WTC11 (cell line): ENCODE measurements around the gene SARM1. TPM values are rescaled to one million over a fixed set of nuclear protein-coding genes. Genes with fewer than 3 reads are reported as not detected.

Source experiments
- ATAC-seq: fragments of 200-7000 bp; cut with Tn5 transposase; 2 replicates; pipeline ENCODE4 v1.10.0; 2021; ENCODE audit warnings: mild to moderate bottlenecking, moderate library complexity
- CTCF ChIA-PET: fragments of 300-600 bp; sonication (Branson Sonifier 250); formaldehyde crosslinking; loops from one replicate; lab custom pipeline; 2021; ENCODE audit warnings: antibody characterized with exemption; lab: Charles Lee
- POLR2A ChIA-PET: fragments of 350-600 bp; sonication (Branson Sonifier 250); formaldehyde crosslinking; loops from one replicate; lab custom pipeline; 2021; ENCODE audit warnings: antibody characterized with exemption; lab: Charles Lee
- DNase-seq: peaks from one replicate; pipeline ENCODE4 v3.0.0; 2021; ENCODE audit warnings: low spot score
- H3K27ac Mint-ChIP-seq: 2 replicates; pipeline ENCODE4 v1.8.0; 2021; ENCODE audit warnings: mixed read lengths
- H3K27me3 Mint-ChIP-seq: 2 replicates; pipeline ENCODE4 v1.8.0; 2021; ENCODE audit warnings: low read depth, mild to moderate bottlenecking, moderate library complexity, mixed read lengths
- H3K36me3 Mint-ChIP-seq: 2 replicates; pipeline ENCODE4 v1.8.0; 2021; ENCODE audit warnings: mixed read lengths
- H3K4me1 Mint-ChIP-seq: 2 replicates; pipeline ENCODE4 v1.8.0; 2022; ENCODE audit warnings: mixed read lengths
- H3K4me3 Mint-ChIP-seq: 2 replicates; pipeline ENCODE4 v1.8.0; 2021; ENCODE audit warnings: mild to moderate bottlenecking, moderate library complexity, mixed read lengths
- H3K9me3 Mint-ChIP-seq: 2 replicates; pipeline ENCODE4 v1.8.0; 2021; ENCODE audit warnings: mixed read lengths
- ATF2 ChIP-seq: sonication (generic); formaldehyde crosslinking; IDR thresholded peaks from 2 replicates; pipeline ENCODE4 v1.8.1; 2022; ENCODE audit warnings: low read depth, missing genetic modification reagents, borderline replicate concordance
- CREM ChIP-seq: sonication (generic); formaldehyde crosslinking; IDR thresholded peaks from 2 replicates; pipeline ENCODE4 v1.8.1; 2022; ENCODE audit warnings: mild to moderate bottlenecking, missing genetic modification reagents, moderate library complexity
- E2F1 ChIP-seq: sonication (generic); formaldehyde crosslinking; IDR thresholded peaks from 2 replicates; pipeline ENCODE4 v1.8.0; 2022; ENCODE audit warnings: mild to moderate bottlenecking, missing genetic modification reagents
- ETV6 ChIP-seq: sonication (generic); formaldehyde crosslinking; IDR thresholded peaks from 2 replicates; pipeline ENCODE4 v1.8.1; 2022; ENCODE audit warnings: mild to moderate bottlenecking, missing genetic modification reagents
- GABPB1 ChIP-seq: sonication (generic); formaldehyde crosslinking; IDR thresholded peaks from 2 replicates; pipeline ENCODE4 v1.8.1; 2023; ENCODE audit warnings: mild to moderate bottlenecking, missing genetic modification reagents
- GRHL2 ChIP-seq: fragments of 250-450 bp; sonication (Bioruptor Pico); IDR thresholded peaks from 2 replicates; pipeline ENCODE4 v1.8.0; 2022; ENCODE audit warnings: mild to moderate bottlenecking, moderate library complexity; ENCODE audit not compliant: insufficient replicate concordance, severe bottlenecking
- HMGA2 ChIP-seq: fragments of 250-450 bp; sonication (Bioruptor Pico); IDR thresholded peaks from 2 replicates; pipeline ENCODE4 v1.4.0; 2021; ENCODE audit warnings: mild to moderate bottlenecking, moderate library complexity
- MXD4 ChIP-seq: fragments of 250-450 bp; sonication (Bioruptor Pico); IDR thresholded peaks from 2 replicates; pipeline ENCODE4 v1.8.0; 2021; ENCODE audit warnings: mild to moderate bottlenecking, moderate library complexity, borderline replicate concordance
- OVOL2 ChIP-seq: fragments of 250-450 bp; sonication (Bioruptor Pico); IDR thresholded peaks from 2 replicates; pipeline ENCODE4 v1.9.0; 2021; ENCODE audit warnings: mild to moderate bottlenecking, borderline replicate concordance
- ZBTB43 ChIP-seq: sonication (generic); formaldehyde crosslinking; IDR thresholded peaks from 2 replicates; pipeline ENCODE4 v1.8.1; 2023; ENCODE audit warnings: mild to moderate bottlenecking, missing genetic modification reagents
- ZNF219 ChIP-seq: sonication (generic); formaldehyde crosslinking; IDR thresholded peaks from 2 replicates; pipeline ENCODE4 v1.8.0; 2023; ENCODE audit warnings: missing genetic modification reagents, mild to moderate bottlenecking, borderline replicate concordance
- ZNF317 ChIP-seq: sonication (generic); formaldehyde crosslinking; IDR thresholded peaks from 2 replicates; pipeline ENCODE4 v1.8.1; 2023; ENCODE audit warnings: low read depth, mild to moderate bottlenecking, moderate library complexity, missing genetic modification reagents, borderline replicate concordance
- ZNF396 ChIP-seq: fragments of 250-450 bp; sonication (Bioruptor Pico); IDR thresholded peaks from 2 replicates; pipeline ENCODE4 v1.8.0; 2021; ENCODE audit warnings: mild to moderate bottlenecking, moderate library complexity, borderline replicate concordance
- ZSCAN18 ChIP-seq: fragments of 250-450 bp; sonication (Bioruptor Pico); IDR thresholded peaks from 2 replicates; pipeline ENCODE4 v2.1.2; 2022; ENCODE audit warnings: mild to moderate bottlenecking, moderate library complexity
- total RNA-seq: library from RNA; stranded (reverse); gene quantifications from 3 replicates; pipeline ENCODE4 v1.2.3, GENCODE V29; 2021
- TF ChIP-seq, protein P1 (sequence below): sonication (generic); formaldehyde crosslinking; IDR thresholded peaks from 2 replicates; pipeline ENCODE4 v1.8.1; 2022; ENCODE audit warnings: mild to moderate bottlenecking, moderate library complexity, missing genetic modification reagents
- TF ChIP-seq, protein P2 (sequence below): sonication (generic); formaldehyde crosslinking; IDR thresholded peaks from 2 replicates; pipeline ENCODE4 v1.8.0; 2022; ENCODE audit warnings: missing genetic modification reagents
- TF ChIP-seq, protein P3 (sequence below): sonication (generic); formaldehyde crosslinking; IDR thresholded peaks from 2 replicates; pipeline ENCODE4 v1.8.0; 2023; ENCODE audit warnings: mild to moderate bottlenecking, missing genetic modification reagents

The SARM1 gene
- total RNA-seq, 1 experiment from 2014 or later, result 3.8 TPM

DNA sequence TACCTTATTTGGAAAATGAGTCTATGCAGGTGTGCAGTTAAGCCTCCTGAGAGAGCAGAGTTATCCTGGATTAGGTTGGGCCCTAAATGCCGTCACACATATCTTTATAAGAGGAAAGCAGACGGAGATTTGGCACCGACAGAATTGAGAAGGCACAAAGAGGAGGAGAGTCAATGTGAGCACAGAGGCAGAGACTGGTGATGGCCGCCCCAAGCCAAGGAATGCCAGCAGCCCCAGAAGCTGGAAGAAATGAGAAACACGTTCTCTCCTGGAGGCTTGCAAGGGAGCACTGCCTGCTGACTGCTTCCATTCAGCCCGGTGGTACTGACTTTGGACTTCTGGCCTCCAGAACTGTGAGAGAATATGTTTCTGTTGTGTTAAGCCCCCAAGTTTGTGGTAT, 31.4 kb downstream of the SARM1 start:
- DNase-seq (no peak), ATAC-seq (no peak)
- ChIA-PET CTCF (interaction anchor here (1.3 to 1.6 kb wide), 2 partner anchors 14 to 33 kb away, joined by 4 to 7 read pairs; partner anchors contain the start of gene VTN), POLR2A (interaction anchor here (1.0 kb wide), 1 partner anchor 14 kb away, joined by 5 read pairs; no protein-coding TSS in a partner anchor)
- H3K27ac Mint-ChIP-seq, result no peak overlapping the region
- TF ChIP-seq, protein P1, sequence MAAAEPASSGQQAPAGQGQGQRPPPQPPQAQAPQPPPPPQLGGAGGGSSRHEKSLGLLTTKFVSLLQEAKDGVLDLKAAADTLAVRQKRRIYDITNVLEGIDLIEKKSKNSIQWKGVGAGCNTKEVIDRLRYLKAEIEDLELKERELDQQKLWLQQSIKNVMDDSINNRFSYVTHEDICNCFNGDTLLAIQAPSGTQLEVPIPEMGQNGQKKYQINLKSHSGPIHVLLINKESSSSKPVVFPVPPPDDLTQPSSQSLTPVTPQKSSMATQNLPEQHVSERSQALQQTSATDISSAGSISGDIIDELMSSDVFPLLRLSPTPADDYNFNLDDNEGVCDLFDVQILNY (CRISPR knock-in tag), result no peak
- TF ChIP-seq ZNF219, result peak; percentile 10; the same call in 1 of the 2 replicates
- H3K4me1 Mint-ChIP-seq, result peaks cover 60% of the 10 kb centered on the region
- peaks cover 36% of the 10 kb centered on the region for H3K27me3 Mint-ChIP-seq
- H3K9me3 Mint-ChIP-seq, result no peaks in the 10 kb centered on the region
- 0 out of 2 replicates have a peak, but pooled peaks cover 3% of the 10 kb centered on the region for H3K36me3 Mint-ChIP-seq
- no peak overlapping the region for H3K4me3 Mint-ChIP-seq

- H3K4me3 Mint-ChIP-seq, result no peak overlapping the region
- H3K4me1 Mint-ChIP-seq, result peaks cover 72% of the 10 kb centered on the region
- CTCF ChIA-PET, result interaction anchor here (2.5 kb wide), 2 partner anchors 13 to 24 kb away, joined by 14 to 32 read pairs; no protein-coding TSS in a partner anchor
- POLR2A ChIA-PET, result no interaction called here
- DNase-seq (no peak), ATAC-seq (no peak)
- H3K36me3 Mint-ChIP-seq, result no peaks in the 10 kb centered on the region
- H3K9me3 Mint-ChIP-seq, result no peaks in the 10 kb centered on the region
- no peak overlapping the region for H3K27ac Mint-ChIP-seq
- H3K27me3 Mint-ChIP-seq, result peaks cover 36% of the 10 kb centered on the region
- no peak for TF ChIP-seq GRHL2 (CRISPR knock-in tag)
- no peak for TF ChIP-seq OVOL2
- TF ChIP-seq ZNF396, result no peak
- no peak for TF ChIP-seq HMGA2 (CRISPR knock-in tag)
- TF ChIP-seq GABPB1 (CRISPR knock-in tag), result no peak
- no peak for TF ChIP-seq ZSCAN18 (CRISPR knock-in tag)
- TF ChIP-seq, protein P2, sequence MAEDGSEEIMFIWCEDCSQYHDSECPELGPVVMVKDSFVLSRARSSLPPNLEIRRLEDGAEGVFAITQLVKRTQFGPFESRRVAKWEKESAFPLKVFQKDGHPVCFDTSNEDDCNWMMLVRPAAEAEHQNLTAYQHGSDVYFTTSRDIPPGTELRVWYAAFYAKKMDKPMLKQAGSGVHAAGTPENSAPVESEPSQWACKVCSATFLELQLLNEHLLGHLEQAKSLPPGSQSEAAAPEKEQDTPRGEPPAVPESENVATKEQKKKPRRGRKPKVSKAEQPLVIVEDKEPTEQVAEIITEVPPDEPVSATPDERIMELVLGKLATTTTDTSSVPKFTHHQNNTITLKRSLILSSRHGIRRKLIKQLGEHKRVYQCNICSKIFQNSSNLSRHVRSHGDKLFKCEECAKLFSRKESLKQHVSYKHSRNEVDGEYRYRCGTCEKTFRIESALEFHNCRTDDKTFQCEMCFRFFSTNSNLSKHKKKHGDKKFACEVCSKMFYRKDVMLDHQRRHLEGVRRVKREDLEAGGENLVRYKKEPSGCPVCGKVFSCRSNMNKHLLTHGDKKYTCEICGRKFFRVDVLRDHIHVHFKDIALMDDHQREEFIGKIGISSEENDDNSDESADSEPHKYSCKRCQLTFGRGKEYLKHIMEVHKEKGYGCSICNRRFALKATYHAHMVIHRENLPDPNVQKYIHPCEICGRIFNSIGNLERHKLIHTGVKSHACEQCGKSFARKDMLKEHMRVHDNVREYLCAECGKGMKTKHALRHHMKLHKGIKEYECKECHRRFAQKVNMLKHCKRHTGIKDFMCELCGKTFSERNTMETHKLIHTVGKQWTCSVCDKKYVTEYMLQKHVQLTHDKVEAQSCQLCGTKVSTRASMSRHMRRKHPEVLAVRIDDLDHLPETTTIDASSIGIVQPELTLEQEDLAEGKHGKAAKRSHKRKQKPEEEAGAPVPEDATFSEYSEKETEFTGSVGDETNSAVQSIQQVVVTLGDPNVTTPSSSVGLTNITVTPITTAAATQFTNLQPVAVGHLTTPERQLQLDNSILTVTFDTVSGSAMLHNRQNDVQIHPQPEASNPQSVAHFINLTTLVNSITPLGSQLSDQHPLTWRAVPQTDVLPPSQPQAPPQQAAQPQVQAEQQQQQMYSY (CRISPR knock-in tag), result no peak
- no peak for TF ChIP-seq ZBTB43 (CRISPR knock-in tag)
- TF ChIP-seq, protein P3, sequence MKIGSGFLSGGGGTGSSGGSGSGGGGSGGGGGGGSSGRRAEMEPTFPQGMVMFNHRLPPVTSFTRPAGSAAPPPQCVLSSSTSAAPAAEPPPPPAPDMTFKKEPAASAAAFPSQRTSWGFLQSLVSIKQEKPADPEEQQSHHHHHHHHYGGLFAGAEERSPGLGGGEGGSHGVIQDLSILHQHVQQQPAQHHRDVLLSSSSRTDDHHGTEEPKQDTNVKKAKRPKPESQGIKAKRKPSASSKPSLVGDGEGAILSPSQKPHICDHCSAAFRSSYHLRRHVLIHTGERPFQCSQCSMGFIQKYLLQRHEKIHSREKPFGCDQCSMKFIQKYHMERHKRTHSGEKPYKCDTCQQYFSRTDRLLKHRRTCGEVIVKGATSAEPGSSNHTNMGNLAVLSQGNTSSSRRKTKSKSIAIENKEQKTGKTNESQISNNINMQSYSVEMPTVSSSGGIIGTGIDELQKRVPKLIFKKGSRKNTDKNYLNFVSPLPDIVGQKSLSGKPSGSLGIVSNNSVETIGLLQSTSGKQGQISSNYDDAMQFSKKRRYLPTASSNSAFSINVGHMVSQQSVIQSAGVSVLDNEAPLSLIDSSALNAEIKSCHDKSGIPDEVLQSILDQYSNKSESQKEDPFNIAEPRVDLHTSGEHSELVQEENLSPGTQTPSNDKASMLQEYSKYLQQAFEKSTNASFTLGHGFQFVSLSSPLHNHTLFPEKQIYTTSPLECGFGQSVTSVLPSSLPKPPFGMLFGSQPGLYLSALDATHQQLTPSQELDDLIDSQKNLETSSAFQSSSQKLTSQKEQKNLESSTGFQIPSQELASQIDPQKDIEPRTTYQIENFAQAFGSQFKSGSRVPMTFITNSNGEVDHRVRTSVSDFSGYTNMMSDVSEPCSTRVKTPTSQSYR (CRISPR knock-in tag), result no peak
Measured at GRCh38 chr17:28404007-28404406, 32.5 kb downstream of the SARM1 start.

DNA sequence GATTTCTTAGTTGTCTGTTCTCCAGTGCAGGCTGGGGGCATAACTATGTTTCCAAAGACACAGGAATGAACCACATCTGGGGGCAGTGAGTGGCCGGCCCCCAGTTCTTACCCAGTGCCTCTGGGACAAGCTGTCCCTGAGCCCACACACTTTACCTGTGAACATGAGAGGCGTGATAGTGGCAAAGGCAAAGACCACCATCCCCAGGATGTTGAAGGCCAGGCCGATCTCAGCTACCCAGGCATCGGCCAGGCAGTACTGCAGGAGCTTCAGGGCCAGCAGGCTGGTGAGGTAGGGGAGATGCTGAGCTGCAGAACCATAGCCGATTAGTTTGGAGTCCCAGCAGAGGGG, 32.9 kb downstream of the SARM1 start:
- no peak for DNase-seq
- H3K36me3 Mint-ChIP-seq, result no peaks in the 10 kb centered on the region
- H3K4me3 Mint-ChIP-seq, result peak overlapping the region; percentile 67
- no peak for ATAC-seq
- peaks cover 36% of the 10 kb centered on the region for H3K27me3 Mint-ChIP-seq
- no peak overlapping the region for H3K27ac Mint-ChIP-seq
- ChIA-PET POLR2A (no interaction called here), CTCF (interaction anchor here (1.3 to 2.5 kb wide), 4 partner anchors 13 to 24 kb away, joined by 6 to 32 read pairs (median 10); no protein-coding TSS in a partner anchor)
- peaks cover 74% of the 10 kb centered on the region for H3K4me1 Mint-ChIP-seq
- no peaks in the 10 kb centered on the region for H3K9me3 Mint-ChIP-seq
- TF ChIP-seq ZNF396, result no peak
- TF ChIP-seq MXD4, result no peak
- no peak for TF ChIP-seq CREM (CRISPR knock-in tag)
- TF ChIP-seq ETV6, result no peak
- no peak for TF ChIP-seq ZNF317 (CRISPR knock-in tag)
- TF ChIP-seq E2F1 (CRISPR knock-in tag), result no peak
- no peak for TF ChIP-seq ATF2 (CRISPR knock-in tag)
- TF ChIP-seq ZBTB43 (CRISPR knock-in tag), result no peak
